Muscle layer of colon (tissue), 2 donors: ENCODE results near the gene PPARA.

Source experiments
- H3K27ac ChIP-seq: one replicate; pipeline ENCODE4 v1.7.0; 2013; ENCODE audit warnings: low read depth, mild to moderate bottlenecking, low read length, moderate library complexity
- H3K27me3 ChIP-seq, 2 donors: one replicate each; pipeline ENCODE4 v1.7.0; 2013; ENCODE audit warnings: low read length in 2 of 2, mild to moderate bottlenecking in 2 of 2; ENCODE audit not compliant: insufficient read depth in 2 of 2, control insufficient read depth in 1 of 2
- H3K36me3 ChIP-seq: one replicate; pipeline ENCODE4 v1.7.0; 2013; ENCODE audit warnings: mild to moderate bottlenecking, low read length; ENCODE audit not compliant: insufficient read depth
- H3K4me1 ChIP-seq: one replicate; pipeline ENCODE4 v1.7.0; 2013; ENCODE audit warnings: mild to moderate bottlenecking, low read length; ENCODE audit not compliant: insufficient read depth
- H3K4me3 ChIP-seq, 2 donors: one replicate each; pipeline ENCODE4 v1.7.0; 2013; ENCODE audit warnings: low read length in 2 of 2, low read depth in 1 of 2, mild to moderate bottlenecking in 1 of 2, moderate library complexity in 1 of 2
- H3K9ac ChIP-seq: one replicate; pipeline ENCODE4 v1.7.0; 2013; ENCODE audit warnings: low read length
- H3K9me3 ChIP-seq: one replicate; pipeline ENCODE4 v1.7.0; 2013; ENCODE audit warnings: mild to moderate bottlenecking, low read length
- donor health status: abdominal sarcoma.
- donor health status: Adenocarcinoma of cecum.

The PPARA gene

DNA sequence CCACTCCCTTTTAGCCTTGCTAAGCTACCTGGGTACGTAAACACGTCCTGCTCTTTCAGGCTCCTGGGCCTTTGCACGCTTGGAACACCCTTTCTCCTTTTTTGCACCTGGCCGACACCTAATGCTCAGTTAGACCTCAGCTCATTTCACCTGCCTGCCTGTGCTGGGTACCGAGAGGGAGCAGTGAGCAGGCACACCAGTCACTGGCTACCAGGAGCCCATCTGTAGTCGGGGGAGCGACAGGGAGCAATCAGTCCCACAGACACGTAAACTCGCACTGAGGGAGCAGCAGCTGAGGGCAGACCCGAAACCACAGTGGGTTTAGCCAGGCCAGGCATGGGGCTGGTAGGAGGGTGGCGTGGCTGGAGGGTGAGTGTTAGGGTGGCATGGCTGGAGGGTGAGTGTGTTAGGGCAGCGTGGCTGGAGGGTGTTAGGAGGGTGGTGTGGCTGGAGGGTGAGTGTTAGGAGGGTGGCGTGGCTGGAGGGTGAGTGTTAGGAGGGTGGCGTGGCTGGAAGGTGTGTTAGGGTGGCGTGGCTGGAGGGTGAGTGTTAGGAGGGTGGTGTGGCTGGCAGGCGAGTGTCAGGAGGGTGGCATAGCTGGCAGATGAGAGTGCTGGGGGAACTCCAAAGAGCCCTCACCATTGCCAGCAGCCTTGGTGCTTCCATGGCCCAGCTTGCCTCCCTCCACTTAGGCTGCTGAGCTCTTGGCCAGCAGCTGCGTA, 140.0 kb downstream of the PPARA start:
- Histone ChIP-seq H3K9me3 (no peaks in the 10 kb centered on the region), H3K4me1 (no peaks in the 10 kb centered on the region), H3K27me3 (no peaks in the 10 kb centered on the region), H3K4me3 (no peak overlapping the region), H3K9ac (no peak overlapping the region), H3K36me3 (peaks cover 35% of the 10 kb centered on the region), H3K27ac (no peak overlapping the region)

- peaks cover 8% of the 10 kb centered on the region for H3K4me1 ChIP-seq
- H3K27ac ChIP-seq = no peak overlapping the region
- H3K9me3 ChIP-seq = no peaks in the 10 kb centered on the region
- H3K9ac ChIP-seq = no peak overlapping the region
- no peaks in the 10 kb centered on the region for H3K27me3 ChIP-seq
- no peak overlapping the region for H3K4me3 ChIP-seq
- H3K36me3 ChIP-seq = peaks cover 33% of the 10 kb centered on the region
Measured at GRCh38 chr22:46290843-46291785, 140.8 kb downstream of the PPARA start.

- Histone ChIP-seq H3K9me3 (no peaks in the 10 kb centered on the region), H3K4me3 (no peak overlapping the region), H3K4me1 (peaks cover 13% of the 10 kb centered on the region), H3K9ac (no peak overlapping the region), H3K27ac (no peak overlapping the region), H3K27me3 (no peaks in the 10 kb centered on the region), H3K36me3 (peaks cover 26% of the 10 kb centered on the region)
Measured at GRCh38 chr22:46292173-46292572, 141.8 kb downstream of the PPARA start.

DNA sequence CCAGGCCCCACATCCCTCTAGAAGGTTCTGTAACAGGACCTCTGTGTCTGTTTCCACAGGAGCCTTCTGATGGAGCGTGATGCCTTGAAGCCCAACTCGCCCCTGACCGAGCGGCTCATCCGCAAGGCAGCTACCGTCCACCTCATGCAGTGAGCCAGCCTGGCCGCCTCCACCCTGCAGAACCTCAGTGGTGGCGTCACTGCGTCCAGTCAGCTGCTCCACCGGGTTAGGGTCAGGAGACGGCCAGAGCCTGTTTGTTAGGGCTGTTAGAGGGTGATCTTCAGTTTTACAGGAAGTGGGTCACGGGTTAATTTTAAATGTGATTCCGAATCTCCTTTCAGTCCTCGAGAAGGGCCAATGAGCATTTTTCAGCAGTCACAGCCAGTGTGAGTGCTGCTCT, 142.4 kb downstream of the PPARA start:
- no peaks in the 10 kb centered on the region for H3K27me3 ChIP-seq
- no peaks in the 10 kb centered on the region for H3K9me3 ChIP-seq
- H3K4me3 ChIP-seq = no peak overlapping the region
- H3K4me1 ChIP-seq = peaks cover 17% of the 10 kb centered on the region
- no peak overlapping the region for H3K27ac ChIP-seq
- H3K9ac ChIP-seq = no peak overlapping the region
- H3K36me3 ChIP-seq = peaks cover 21% of the 10 kb centered on the region
